GM12875 (cell line): Measurements from ENCODE around the gene PDE5A.

Experiments used
- H3K4me3 ChIP-seq: one replicate; pipeline ENCODE4 v1.5.1; 2011; ENCODE audit warnings: low read depth, low read length, control low read depth
- TF ChIP-seq, protein P1 (sequence below): IDR thresholded peaks from 2 replicates; pipeline ENCODE4 v1.5.1; 2011; ENCODE audit warnings: low read depth, mild to moderate bottlenecking, control low read depth, inconsistent platforms, low read length, moderate library complexity, borderline replicate concordance; ENCODE audit not compliant: insufficient read depth

The PDE5A gene

DNA sequence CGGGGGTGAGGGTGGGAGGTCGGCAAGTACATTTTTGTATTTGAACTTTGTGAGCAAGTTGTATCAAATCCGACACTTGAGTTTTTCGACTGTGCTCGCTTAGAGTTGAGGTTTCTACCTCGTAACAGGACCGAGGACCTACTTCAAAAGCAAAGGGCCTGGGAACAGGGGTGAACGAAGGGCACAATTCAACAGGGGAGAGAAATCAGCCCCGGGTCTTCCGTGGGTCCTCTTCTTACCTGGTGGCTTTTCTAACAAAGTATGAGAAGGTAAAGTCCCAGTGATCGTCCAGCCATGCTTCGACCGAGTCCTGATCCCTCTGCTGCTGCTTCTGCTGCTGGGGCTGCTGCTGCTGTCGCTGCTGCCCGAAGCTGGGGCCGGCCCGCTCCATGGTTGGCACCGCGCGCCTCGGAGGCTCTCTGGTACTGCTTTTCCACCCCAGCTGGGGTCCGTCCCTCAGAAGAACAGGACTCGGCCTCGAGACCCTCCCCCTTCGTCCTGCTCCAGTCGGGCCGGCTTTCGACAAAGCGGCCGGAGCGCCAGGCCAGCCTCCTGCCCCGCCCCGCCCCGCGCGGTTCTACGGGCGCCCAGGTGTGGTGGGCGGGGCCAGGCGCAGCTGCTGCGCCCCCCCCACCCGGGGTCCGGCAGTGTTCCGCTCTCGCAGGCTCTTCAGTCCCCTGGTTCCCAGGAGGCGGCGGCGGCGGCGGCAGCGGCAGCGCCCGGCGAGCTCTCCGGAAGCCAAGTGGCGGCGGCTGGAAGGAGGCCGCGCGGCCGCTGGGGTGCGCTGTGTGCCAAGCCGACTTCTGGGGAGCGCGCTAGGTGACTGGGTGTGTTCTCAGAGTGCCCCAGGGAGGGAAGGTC is at the start of gene PDE5A:
Gene PDE5A, minus strand, starts transcription at position 524 of the 861 bp plus-strand sequence. Its CDS starts 133 bp downstream, at position 391.
- H3K4me3 ChIP-seq: peak within 1 kb of the TSS; percentile 46
- TF ChIP-seq, protein P1, sequence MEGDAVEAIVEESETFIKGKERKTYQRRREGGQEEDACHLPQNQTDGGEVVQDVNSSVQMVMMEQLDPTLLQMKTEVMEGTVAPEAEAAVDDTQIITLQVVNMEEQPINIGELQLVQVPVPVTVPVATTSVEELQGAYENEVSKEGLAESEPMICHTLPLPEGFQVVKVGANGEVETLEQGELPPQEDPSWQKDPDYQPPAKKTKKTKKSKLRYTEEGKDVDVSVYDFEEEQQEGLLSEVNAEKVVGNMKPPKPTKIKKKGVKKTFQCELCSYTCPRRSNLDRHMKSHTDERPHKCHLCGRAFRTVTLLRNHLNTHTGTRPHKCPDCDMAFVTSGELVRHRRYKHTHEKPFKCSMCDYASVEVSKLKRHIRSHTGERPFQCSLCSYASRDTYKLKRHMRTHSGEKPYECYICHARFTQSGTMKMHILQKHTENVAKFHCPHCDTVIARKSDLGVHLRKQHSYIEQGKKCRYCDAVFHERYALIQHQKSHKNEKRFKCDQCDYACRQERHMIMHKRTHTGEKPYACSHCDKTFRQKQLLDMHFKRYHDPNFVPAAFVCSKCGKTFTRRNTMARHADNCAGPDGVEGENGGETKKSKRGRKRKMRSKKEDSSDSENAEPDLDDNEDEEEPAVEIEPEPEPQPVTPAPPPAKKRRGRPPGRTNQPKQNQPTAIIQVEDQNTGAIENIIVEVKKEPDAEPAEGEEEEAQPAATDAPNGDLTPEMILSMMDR: peak; percentile 84

DNA sequence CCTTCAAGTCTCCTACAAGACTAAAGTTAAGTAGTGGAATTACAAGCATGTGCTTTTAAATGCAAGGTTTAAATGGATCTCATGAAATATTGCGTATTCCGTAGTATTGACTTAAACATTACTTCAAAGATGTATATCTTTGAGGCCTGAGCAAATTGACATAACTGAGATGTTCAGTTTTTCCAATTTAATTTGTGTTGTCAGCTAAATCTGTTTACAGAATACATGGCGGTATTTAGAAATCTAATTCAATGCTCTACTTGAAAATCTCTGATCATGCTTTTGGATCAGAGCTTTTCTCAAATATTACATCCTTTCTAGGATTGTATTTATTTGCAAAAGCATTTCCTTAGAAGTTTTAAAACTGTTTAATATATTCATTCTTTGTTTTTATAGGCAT is 47.5 kb upstream of the PDE5A start:
- TF ChIP-seq, protein P1: no peak
- no peak overlapping the region for H3K4me3 ChIP-seq

DNA sequence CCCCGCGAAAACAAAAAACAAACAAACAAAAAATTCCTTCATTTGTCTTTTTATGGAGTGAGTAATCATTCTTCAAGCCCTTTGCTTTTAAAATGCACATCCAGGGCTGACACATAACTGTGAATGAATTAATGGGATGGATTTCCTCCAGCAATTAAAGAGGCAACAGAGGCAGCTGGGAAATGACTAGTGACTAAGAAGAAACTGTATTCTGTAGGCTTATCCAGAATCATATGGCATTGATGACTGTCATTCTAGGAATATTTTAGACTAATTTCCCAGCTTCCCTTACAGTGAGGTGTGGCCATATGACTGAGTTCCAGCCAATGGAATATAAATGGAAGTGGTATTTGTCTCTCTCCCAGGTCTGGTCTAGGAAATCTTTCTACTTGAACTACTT is 46.8 kb upstream of the PDE5A start:
- TF ChIP-seq, protein P1: no peak

DNA sequence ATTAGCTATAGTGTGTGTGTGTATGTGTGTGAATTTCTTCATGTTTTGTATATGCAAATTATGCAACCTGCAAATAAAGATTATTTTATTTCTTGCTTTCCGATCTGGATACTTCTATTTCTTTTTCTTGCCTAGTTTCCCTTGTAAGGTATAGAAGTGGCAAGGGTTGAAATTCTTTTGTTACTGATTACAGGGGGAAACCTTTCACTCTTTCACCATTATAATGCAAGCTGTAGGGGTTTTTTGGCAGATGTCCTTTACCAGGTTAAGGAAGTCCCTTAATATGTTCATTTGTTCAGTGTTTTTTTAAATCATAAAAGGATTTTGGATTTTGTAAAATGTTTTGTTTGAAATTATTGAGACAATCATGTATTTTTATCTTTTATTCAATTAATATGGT is 44.3 kb upstream of the PDE5A start:
- TF ChIP-seq, protein P1: no peak
- no peak overlapping the region for H3K4me3 ChIP-seq

More for the DNA sequence above, 46.8 kb upstream of the PDE5A start:
- no peak overlapping the region for H3K4me3 ChIP-seq

DNA sequence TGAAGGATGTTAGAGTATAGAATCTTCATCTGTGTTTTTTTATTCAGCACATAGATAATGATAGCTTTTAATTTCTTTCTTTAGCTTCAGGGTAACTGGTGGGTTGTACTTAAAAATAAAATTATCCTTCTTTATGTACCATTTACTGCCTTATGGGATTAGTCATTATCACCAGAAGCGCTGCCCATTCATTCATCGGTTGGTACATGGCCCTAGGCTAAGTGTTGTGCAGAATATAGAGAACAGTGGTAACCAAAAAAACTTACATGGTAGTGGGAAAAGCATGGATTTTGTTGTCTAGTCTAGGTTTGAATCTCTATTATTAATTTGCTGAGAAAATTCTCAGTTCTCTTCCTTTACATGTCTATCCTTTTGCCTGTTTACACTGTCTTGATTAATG is 43.5 kb upstream of the PDE5A start:
- TF ChIP-seq, protein P1: no peak
- H3K4me3 ChIP-seq: no peak overlapping the region

DNA sequence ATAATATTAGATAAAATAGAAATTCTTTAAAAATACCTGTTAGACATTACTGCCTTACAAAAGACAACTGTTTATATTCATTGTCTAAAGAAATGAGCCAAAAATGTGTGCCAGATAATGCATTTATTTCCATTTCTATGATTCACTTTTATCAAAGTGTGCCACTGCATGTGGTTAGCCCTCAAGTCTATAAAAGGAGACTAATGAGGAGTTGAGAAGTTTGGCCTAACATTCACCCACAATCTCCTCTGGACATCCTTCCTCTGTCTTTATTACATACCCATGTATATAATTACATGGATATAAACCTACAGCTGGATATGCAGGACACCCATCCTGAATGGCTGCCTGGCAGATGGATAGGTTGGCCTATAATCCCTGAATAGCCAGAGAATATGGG is 42.6 kb upstream of the PDE5A start:
- no peak overlapping the region for H3K4me3 ChIP-seq
- TF ChIP-seq, protein P1: no peak

DNA sequence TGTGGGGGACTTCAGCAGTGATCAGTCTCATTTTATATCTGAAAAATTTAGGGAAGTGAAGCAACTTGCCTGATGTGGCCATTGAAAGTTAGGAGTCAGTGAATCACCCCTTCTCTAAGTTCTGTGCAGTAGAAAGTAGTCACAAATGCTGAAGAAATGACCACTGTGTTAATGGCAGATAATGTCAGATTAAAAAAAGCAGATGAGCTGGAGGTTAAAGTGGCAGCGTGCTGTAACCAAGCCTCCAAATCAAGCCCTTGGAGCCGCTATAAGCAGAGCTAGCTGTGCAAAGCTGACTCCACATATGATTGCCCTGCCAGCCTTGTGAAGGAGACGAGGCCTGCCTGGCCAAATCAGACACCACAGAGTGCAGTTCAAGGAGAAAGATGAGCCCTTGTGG is 39.2 kb upstream of the PDE5A start:
- no peak overlapping the region for H3K4me3 ChIP-seq
- TF ChIP-seq, protein P1: no peak
